NT2/D1 (cell line): Measurements from ENCODE around the gene PANX2.

Source experiments
- SUZ12 ChIP-seq: IDR thresholded peaks from 2 replicates; pipeline ENCODE4 v1.6.1; 2011; ENCODE audit not compliant: insufficient read length, insufficient read depth; ENCODE audit errors: extremely low read depth
- YY1 ChIP-seq: IDR thresholded peaks from 2 replicates; pipeline ENCODE4 v1.6.1; 2011; ENCODE audit not compliant: insufficient read length, insufficient read depth
- ZNF274 ChIP-seq: IDR thresholded peaks from 2 replicates; pipeline ENCODE4 v1.6.1; 2011; ENCODE audit warnings: mild to moderate bottlenecking, low read depth, low read length

DNA sequence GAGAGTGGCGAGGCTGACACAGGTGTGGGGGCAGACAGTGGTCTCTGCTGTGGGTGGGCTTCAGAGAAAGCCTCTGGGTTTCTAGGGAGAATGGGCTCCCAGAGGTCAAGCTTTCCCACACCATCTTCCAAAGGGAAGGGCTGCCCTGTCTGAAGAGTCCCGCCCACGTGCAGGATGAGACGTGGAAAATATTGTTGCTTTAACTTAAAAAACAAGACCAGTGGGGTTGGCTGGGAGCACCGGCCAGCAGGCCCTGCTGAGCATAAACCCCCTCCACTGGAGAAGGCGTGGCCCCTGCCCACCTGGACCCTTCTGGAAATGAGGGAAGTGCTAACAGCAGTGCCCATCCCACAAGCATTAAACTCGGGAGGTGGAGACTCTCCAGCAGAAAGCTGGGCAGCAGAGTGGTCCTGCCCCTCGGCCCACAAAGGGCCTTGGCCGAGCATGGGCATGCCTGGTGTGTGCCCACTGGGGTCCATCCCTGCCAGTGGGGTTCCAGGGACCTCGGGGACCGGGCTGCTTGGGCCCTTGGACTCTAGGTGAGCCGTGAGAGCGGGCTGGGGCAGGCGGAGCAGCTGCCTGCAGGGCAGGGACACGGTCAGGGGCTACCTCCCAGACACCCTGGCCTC lies 45.6 kb downstream of the PANX2 start:
- TF ChIP-seq YY1 (no peak), ZNF274 (no peak), SUZ12 (no peak)
